ENCODE results near the gene EVA1A.

The EVA1A gene

DNA sequence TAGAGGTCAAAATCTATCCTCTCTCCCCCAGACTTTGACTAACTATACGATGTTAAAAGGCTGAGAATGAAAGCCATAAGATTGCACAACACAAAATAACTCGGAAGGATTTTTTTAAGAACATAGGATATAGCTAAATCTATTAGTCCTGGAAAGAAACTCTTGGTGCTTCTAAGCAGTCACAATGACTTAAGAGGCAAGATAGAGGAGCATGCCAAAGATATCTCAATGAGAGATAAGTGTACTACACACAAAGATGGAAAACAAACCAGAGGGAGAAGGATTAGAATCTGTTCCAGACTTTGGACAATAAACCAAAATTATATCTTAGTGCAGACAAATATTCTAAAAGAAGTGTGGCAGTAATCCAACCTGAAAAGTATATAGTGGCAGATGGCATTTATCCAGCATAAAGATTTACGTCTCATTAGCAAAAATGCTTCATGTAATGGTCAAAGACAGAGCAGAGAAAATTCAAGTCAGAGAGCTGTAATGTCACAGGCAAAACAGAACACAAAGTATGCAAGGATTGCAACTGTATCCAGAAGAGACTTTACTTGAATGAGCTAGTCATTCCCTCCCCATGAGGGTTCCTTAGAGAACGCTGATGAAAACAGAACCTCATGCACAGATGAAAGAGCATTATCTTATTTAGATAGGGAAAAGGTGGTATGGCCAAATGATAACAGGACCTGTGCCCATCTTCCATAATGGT, 28.8 kb upstream of the EVA1A start:
- DNase-seq (ENCODE audit: low read depth in 3 of 3) = no peak

DNA sequence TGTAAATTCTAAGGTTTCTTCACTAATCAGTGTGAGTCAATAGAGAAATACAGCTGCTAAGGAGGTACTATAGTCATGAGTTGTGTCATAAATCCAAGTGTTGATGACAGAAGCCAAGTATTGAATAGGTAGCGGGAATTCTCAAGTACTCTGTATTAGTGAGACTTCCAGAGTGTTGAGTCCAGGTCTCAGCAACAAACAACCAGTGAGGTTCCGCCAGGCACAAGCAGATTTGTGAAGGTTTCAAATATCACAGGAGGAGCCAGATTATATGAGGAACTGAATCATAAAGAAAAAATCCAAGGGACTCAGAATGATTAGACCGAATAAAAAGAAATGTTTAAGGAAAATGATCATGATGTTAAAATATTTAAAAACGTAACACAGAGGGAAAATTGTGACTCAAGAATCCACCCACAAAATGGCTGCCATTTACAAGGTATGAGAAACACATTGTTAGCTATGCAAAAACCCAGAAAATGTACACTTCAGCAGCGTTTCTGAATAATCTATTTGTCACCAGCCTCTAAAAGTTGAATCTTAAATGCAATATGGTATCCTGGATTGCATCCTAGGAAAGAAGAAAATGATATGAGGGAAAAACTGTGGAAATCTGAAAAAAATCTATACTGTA, 27.3 kb upstream of the EVA1A start:
- no peak for DNase-seq (ENCODE audit: low read depth in 3 of 3)

DNA sequence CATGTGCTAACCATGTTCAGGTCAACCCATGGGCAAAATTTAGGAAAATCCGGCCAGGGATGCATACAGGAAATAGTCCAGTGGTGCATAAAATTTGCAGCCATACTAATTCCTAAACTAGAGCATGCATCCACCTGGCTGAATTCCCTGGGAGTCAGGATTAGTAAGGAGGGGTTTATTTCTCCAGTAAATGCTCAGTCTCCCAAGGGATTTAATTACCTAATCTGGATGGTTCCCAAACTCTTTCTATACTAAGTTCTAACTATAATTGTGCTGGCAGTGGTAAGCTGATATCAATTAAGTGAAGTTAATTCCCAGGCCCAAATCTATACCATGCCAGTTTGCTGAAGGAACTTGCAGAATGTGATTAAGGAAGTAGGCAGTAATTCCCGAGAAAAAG, 26.2 kb upstream of the EVA1A start:
- no peak for DNase-seq (ENCODE audit: low read depth in 3 of 3)

DNA sequence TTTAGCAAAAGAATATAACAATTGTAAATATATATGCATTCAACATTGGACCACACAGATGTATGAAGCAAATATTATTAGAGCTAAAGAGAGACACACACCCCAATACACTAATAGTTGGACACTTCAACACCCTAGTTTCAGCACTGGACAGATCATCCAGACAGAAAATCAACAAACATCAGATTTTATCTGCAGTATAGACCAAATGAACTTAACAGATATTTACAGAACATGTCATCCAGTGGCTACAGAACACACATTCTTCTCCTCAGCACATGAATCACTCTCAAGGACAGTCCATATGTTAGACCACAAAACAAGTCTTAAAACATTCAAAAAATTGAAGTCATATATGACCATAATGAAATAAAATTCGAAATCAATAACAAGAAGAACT, 22.1 kb upstream of the EVA1A start:
- no peak for DNase-seq (ENCODE audit: low read depth in 3 of 3)

DNA sequence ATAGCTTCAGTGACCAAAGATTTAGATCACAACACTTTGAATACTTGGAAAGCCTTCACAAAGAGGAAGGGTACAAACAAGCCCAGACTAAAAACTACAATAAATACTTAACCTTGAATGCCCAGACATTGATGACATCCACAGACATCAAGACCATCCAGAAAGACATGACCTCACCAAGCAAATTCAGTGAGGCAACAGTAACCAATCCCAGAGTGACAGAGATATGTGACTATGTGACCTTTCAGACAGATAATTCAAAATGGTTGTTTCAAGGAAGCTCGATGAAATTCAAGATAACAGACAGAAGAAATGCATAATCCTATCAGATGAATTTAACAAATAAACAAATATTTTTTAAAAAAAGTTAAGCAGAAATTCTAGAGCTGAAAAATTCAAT, 19.9 kb upstream of the EVA1A start:
- no peak for DNase-seq (ENCODE audit: low read depth in 3 of 3)

DNA sequence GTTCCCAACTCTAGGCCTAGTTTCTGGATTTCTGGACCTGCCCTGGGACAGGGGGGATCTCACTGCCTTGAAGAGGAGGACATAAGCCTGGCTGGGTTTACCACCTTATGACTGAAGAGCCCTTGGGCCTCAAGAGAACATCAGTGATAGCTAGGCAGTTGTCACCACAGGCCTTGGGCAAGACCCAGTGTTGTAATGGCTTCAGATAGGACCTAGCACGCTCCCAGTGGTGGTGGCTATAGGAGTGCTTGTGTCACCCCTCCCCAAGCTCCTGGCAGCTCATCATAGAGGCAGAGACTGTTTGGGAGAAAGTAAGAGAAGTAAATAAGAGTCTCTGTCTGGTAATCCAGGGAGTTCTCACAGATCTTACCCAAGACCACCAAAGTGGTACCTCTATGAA, 19.4 kb upstream of the EVA1A start:
- no peak for DNase-seq (ENCODE audit: low read depth in 3 of 3)

DNA sequence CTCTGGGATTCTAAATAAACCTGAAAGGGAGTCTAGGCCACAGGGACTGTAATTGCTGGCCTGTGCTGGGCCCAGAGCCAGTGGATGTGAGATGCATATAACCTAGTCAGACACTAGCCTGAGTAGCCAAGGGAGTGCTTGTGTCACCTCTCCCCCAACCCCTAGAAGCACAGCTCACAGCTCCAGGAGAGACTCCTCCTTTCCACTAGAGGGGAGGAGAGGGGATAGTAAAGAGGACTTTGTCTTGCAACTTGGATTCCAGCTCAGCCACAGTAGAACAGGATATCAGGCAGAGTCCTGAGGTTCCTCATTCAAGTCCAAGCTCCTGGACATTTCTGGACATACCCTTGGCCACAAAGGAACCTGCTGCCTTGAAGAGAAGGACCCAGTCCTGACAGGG, 18.4 kb upstream of the EVA1A start:
- no peak for DNase-seq (ENCODE audit: low read depth in 3 of 3)

DNA sequence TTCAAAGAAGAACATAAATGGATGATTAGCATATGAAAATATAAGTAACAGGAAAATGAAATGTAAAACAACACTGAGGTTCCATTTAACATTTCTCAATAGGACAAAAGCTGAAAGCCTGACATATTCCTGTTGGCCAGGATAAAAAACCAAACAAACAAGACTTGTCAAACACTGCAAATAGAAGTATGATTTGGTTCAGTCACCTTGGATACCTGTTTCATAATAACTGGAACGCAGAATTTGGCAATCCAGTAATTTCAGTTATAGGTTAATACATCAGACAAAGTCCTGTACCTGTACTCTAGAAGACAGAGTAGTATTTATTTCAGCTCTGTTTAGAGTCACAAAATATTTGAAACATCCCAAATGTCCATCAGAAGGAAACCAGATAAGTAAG, 16.5 kb upstream of the EVA1A start:
- no peak for DNase-seq (ENCODE audit: low read depth in 3 of 3)

DNA sequence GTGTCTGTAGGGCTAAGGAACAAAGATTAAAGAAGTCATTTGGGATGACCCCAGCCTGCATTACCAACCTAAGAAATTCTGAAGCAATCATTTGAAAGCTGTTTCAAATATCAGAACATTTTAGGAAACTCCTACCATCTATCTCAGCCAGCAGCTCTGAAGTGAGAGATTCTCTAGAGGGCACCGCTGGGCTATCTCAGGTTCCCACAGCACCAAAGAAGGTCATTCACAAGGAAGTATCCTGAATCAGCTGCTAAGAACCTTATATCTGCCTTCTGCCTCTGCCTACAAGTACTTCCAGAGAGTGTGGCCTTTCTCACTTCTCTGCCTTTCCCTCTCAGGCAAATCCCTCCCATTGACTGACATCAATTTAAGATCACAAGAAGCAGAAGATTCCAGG, 13.4 kb upstream of the EVA1A start:
- DNase-seq (ENCODE audit: low read depth in 3 of 3) = no peak

DNA sequence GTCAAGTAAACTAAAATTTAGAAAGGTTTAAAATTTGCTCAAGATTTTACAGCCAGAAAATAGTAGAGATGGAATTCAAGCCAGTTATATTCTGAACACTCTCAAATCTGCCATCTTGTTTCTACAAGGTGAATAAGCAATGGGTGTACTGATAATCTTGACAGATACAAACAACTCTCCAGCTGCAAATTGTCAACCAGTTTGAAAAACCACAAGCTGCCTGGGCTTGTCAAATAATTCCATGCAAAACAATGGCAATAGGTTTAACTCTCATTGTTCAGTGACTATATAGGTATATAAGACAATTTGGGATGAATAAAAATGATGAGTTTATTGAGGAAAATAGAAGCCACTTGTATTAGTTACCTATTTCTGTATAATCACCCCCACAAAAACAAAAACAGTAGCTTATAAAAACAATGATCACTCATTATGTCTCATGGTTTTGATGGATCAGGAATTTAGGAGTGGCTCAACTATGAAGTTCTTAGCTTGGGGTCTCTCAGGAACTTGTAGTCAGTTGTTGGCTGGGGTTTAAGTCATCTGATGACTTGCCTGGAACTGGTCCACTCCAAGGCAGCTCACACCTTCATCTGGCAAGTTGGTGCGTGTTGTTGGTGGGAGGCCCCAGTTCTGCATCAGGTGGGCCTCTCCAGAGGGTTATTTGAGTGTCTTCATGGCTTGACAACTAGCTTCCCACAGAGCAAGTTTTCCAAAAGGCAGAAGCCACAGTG, 12.6 kb upstream of the EVA1A start:
- no peak for DNase-seq (ENCODE audit: low read depth in 3 of 3)

DNA sequence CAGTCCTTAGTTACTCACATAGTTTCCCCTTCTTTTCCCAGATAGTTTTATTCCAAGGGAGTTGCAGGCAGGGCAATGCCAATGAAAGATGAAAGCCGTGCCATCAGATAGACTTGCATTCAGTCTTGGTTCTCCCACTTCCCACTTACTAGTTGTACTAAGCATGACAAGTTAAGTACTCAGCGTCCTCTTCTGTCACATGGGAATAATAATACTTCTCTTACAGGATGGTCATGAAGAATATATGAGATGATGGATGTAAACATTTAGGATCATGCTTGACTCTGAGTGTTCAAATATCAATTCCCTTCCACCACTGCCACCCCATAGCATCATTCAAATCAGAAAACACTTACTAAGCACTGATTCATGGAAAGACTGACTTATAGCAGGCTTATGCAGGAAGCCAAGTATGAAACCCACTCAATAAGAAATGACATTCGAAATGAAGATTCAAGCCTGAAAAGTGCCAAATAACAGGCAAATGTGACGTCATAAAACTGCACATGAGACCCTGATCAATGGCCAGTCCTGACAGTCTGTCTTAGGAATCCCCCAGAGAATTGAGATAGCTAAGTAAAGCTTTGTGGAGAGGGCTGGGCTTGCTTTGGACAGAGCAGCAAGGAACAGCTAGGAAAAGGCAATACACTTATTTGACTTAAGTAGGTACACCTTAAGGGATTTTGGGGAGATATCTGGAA, 11.1 kb upstream of the EVA1A start:
- no peak for DNase-seq (ENCODE audit: low read depth in 3 of 3)

DNA sequence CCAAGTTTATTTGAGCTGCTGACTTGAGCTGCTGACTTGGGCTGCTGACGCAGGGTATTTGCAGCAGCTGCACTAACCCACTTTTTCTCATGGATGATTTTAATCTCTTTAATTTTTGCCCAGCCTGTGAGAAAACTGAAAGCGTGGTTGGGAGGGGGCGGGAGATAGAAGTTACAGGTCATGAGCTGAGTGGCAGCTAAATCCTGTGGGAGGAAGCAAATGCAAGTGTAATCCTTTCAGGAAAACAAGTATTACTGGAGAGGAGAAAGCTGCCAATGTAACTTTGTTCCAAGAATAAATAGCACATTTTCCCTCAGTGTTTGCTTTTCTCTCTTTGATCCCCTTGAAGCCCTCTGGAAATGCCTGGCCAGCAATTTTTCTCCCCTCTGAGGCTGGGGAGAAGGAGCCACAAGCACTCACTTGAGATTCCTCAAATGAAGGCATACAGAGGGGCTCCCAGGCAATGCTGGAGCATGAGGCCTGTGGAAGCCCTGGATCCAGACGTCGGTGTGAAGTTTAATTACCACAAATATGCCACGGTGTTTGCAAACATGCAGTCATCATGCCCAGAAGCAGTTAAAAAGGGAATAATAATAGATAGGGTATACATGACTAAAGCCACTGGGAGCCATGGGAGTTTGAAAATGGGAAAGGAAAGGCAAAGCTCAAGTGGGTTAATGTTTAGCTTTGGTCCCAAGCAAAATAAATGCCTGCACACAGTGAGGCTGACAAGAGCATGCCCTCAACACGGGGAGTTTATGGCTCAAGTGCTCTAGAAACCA, 10.4 kb upstream of the EVA1A start:
- no peak for DNase-seq (ENCODE audit: low read depth in 3 of 3)

DNA sequence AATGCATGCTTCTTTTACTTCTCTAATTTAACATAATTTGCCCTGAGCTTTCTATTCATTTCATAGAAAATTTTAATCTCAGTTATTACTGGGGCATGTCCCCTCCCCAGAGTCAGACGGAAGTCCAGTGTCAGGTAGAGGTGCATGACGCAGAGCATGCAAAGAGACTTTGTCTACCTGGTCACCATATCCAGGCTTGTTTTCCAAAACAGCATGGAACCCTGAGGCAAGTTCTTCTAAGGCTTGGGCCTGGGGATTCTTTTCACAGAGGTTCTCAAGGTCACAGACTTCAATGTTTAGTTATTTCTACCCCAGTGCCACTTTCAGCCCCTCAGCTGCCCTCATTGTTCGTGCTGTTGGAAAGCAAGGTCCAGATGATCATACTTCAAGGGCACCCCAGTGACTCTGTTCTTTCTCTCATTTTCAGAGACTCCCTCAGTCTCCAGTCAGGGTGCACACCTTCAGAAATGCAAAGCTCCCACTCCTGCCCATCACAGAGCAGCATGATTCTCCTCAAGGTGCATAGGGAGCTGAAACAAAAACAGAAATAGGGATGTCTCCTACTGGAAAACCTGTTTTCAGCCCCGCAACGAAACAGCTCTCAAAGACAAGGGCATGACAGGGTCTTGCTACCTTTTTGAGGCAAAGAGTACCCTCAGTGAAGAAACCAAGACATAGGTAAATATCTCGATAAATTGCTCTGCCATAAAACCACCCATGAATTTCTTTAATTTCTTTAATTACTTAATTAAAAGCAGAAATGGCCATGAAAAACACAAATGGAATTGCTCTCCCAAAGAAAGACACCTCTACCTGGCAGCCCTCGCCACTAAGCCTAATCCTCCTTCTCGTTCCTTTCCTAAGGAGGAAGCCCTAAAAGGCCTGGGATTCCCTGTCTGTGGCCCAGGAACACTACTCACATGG, 9.5 kb upstream of the EVA1A start:
- DNase-seq (ENCODE audit: low read depth in 3 of 3) = no peak

DNA sequence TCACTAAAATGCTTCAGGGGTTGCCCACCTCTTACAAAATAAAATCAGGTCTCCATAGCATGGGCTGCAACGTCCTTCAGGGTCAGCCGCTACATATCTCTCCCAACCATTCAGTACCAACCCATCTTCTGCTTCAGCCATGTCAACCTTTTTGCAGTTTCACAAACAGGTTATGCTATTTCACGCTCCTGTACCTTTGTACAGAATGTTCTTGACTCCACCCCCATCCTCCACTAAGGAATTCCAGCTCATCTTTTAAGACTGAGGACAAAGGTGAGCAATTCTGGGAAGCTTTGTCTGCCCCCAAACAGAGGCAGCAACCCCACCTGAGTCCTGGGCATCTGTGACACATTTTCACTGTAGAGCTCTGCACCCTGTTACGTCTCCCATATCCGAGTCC, 8.8 kb upstream of the EVA1A start:
- no peak for DNase-seq (ENCODE audit: low read depth in 3 of 3)

DNA sequence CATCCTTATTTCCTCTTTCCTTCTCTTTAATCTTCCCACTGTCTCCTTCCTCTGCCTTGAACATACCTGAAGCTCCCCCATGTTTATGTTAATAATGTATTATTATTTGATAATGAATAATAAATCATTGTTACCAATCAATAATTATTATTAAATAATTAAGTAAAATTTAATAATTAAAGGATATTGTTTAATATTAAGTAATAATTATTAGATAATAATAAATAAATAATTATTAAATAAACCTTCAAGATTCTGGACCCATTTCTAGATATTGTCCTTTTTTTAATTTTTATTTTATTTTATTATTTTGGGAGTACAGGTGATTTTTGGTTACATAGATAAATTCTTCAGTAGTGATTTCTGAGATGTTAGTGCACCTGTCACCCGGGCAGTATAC, 7.4 kb upstream of the EVA1A start:
- DNase-seq (ENCODE audit: low read depth in 3 of 3) = no peak

DNA sequence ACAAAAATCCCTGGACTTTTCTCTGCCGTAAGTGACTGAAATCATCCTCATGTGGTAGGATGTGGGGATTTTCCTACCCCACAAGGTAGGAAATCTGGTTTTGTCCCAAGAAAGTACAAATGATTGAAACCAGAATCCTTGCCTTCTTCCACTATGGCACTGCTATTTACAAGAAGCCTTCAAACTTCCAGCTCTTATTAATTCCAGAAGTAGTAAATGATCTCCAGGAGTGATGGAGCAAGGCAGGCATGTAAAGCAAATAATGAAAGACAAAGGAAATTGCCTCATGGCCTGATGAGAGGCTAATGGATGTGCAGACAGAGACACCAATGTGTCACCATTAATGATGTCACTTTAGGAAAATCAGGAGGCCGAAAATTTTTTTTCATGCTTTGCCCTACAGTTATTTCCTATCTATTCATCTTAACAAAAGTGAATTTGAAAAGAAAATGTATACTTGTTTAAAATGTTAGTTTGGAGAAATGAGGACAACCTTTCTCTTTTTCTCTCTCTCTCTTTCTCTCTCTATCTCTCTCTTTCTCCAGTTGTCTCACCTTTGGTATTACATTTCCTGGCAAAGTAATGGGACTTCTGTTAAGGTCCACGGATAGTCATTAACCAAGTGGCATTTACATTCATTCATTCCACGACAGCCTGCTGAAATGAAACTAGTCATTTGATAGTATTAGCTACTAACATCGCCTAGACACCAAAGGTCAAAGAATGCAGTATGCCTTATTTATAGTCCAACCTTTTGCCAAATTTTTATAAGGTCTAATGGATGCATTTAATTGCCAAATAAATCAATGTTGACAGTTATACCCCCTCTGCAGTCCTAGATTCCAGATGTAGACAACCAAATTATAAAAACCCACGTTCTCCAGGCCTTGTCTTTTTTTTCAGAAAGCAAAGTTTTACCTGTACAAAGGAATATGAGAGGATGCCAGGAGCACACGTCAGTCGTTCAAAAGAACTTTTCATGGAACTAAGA, 5.0 kb upstream of the EVA1A start:
- no peak for DNase-seq (ENCODE audit: low read depth in 3 of 3)

DNA sequence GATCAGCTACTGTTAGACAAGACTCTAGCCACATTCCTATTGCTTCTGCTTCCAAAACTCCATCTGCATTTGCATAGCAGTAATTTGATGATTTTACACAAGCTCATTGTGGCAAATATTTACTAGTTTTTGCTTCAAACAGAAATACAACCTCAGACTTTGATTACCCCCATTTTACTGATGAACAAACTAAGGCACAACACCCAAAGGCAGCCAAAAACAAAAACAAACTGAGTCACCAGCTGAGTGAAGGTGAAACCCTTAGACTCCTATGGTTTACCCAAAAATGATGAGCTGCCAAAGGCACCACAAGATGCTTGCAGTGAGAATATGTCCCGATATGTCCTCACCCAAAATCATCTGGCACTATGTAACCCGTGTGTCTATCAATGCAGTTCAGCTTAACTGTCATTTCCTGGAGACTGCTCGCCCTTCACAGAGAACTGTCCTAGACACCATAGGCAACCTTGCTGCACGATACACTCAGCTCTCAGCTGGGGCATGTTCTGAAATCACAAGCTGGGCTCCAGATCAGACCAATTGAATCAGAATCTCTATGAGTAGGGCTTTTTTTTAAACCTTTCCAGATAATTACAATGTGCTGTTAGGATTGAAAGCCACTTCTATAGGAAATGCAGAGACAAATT, 4.1 kb upstream of the EVA1A start:
- no peak for DNase-seq (ENCODE audit: low read depth in 3 of 3)

DNA sequence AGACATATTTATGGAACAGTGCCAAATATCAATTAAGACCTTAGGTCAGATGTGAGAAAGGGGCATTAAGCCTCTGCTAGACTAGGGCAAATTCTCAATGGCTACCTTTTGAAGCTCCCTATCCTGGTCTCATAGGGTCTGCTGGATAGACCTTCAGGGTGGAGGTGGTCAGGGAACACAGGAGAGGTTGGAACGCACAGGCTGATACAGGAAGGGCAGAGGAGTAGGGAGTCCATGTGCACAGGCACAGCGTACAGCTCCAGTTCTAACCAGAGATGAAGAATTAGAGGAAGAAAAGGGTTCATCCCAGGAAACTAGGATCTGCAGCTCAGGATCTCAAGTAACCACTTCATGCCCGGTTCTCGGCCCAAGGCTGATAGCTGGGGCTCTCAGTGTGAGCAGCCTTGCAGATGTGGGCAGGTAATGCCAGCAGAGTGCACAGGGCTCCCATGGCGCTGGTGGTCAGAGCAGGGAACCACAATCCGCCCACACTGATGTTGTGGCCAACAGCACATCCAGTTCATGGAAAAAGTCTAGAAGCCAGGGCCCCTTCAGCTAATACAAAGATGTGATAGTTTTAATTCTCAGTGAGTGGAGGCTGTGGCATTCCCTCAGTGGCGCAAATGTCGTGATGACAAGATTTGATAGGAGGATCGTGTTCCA, 3.4 kb upstream of the EVA1A start:
- DNase-seq (ENCODE audit: low read depth in 3 of 3) = no peak

All from stimulated activated CD4-positive, alpha-beta T cell treated with anti-CD3 and anti-CD28 coated beads, TNF-alpha, amount 100 ng/mL, for 48 hours (primary cell).